ENCODE data around the gene RASGRF1. TPM values are rescaled to one million over a fixed set of nuclear protein-coding genes. Genes with fewer than 3 reads are reported as not detected.

The RASGRF1 gene
- total RNA-seq, 1 donor from 2014 or later, result 0.51 TPM

DNA sequence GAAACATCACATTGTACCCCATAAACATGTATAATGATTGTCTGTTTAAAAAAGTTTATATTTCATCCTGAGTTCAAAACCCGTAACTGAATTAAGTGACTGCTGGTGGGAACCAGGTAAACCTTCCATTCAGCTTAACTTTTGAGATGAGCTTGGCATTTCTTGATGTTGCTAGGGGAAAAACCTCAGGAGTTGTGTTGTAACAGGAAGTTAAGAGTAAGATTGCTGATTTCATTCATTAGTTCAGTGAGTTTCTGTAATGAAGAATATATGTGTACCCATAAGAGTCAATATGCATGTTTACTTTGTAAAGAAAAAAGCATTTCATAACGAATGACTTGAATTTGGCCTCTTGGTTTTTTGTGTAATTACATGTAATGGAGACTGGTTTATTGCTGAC, 178.3 kb downstream of the RASGRF1 start:
- no peak for DNase-seq (ENCODE audit: low read depth in 2 of 2)

DNA sequence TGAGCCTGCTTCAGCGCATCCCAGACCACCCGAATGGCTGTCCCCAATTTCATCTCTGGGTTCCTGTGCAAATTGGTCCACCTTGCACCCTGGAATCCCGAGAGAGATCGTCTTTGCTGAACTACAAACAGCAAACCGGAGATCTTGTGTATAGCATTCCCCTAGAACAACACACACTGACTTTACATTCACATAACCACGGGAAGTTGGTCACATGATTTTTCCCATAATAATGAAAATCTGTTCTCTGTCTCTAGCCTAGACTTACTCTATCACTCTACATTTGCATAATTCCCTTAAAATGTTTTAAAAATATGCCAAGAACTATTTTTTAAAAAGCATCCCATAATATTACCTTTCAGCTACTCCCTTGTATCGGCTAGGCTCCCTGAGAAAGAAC, 180.3 kb downstream of the RASGRF1 start:
- no peak for DNase-seq (ENCODE audit: low read depth in 2 of 2)

Other genes starting within 250 kb of the RASGRF1 start
- 301 and 329 TPM in 2 replicates for gene MORF4L1, start 217.9 kb downstream of the RASGRF1 start, total RNA-seq
- 62.8 and 112 TPM in 2 replicates for gene CTSH, start 145.7 kb downstream of the RASGRF1 start, total RNA-seq
- gene ANKRD34C, start 191.9 kb upstream of the RASGRF1 start, total RNA-seq, result not detected in 2 replicates
- 173 and 221 TPM in 2 replicates for gene TMED3, start 220.3 kb upstream of the RASGRF1 start, total RNA-seq

All from dermis microvascular lymphatic vessel endothelial cell (primary cell).